AG09319 (cell line): ENCODE data around the gene ERMARD.

Experiments
- DNase-seq: peaks from one replicate; pipeline ENCODE4 v3.0.0-alpha.2; 2010; ENCODE audit warnings: low read depth; ENCODE audit errors: extremely low read depth
- TF ChIP-seq, protein P1 (sequence below): IDR thresholded peaks from 2 replicates; pipeline ENCODE4 v1.5.1; 2011; ENCODE audit warnings: low read depth, mild to moderate bottlenecking, inconsistent platforms, low read length, moderate library complexity

The ERMARD gene

DNA sequence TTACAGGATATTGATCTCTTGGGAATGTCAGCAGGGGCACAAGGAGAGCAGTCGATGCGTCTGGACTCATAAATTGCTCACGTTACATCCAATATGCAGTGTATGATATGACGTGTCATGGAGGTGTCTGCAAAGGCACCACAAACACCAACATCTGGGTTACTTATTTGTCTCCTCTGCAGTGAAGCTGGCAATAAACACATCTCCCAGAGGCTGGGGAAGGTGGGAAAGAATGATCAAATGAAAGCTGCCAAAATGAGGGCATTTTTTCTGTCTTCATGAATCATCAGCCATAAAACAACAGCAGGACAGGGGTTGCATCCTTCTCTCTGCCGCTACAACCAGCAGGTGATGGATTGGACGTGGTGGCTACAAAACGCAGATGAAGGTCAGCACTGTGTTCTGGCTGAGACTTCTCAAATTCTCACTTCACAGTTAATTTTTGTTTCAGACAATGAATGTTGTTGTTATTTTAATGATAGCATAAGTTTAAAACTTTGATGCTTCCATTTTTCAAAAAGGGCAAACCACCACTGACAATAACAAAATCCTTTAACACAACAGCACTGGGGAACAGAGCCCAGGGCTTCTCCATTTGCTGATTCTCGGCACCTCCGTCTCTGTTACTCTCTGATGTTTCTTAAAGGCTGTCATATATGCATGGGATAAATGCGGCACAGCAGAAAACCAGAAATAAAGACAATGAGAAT, 47.5 kb downstream of the ERMARD start:
- no peak for DNase-seq
- TF ChIP-seq, protein P1, sequence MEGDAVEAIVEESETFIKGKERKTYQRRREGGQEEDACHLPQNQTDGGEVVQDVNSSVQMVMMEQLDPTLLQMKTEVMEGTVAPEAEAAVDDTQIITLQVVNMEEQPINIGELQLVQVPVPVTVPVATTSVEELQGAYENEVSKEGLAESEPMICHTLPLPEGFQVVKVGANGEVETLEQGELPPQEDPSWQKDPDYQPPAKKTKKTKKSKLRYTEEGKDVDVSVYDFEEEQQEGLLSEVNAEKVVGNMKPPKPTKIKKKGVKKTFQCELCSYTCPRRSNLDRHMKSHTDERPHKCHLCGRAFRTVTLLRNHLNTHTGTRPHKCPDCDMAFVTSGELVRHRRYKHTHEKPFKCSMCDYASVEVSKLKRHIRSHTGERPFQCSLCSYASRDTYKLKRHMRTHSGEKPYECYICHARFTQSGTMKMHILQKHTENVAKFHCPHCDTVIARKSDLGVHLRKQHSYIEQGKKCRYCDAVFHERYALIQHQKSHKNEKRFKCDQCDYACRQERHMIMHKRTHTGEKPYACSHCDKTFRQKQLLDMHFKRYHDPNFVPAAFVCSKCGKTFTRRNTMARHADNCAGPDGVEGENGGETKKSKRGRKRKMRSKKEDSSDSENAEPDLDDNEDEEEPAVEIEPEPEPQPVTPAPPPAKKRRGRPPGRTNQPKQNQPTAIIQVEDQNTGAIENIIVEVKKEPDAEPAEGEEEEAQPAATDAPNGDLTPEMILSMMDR = no peak

DNA sequence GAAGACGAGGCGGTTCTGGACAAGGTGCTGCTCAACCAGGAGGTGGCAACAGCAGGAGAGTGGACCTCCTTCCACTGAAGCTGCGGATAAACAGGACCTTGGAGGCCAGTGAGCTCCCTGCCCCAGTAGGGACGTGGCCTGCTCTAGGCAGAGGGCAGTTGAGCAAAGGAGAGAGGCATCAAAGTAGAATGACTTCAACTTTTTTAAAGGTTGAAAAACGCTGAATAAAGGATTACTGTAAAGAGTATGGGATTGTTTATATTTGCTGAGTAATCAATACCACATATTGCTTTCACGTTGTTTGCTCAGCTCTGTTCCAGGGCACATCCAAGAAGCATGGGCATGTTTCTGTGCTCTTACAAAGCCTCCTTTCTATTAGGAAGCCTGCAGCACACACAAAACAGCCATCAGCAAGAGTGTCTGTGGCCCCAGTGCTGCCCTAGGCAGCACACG, 48.1 kb downstream of the ERMARD start:
- TF ChIP-seq, protein P1 = no peak

DNA sequence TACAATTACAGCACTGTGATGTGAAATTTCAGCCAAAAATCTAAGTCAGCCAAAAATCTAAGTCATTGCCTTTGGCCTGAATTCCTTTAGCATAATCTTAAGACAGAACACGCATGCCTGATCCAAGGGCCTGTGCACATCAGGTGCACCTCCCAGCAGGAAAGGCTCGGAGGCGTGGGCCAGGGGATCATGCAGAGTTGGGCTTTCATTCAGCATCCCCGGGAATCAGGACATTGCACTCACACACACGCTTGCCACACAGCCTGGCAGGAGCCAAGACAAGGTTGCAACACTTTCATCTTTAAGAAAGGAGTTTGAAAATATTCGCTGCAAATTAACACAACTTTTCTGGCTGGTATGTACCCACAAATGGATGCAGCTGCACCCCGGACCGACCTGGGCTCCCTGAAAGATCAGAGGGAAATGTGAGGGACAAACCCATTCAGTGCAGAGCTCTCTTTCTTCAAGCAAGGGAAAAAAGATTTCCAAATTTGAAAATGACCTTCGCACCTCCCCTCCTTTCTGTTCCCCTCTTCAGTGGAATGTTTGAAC, 48.8 kb downstream of the ERMARD start:
- TF ChIP-seq, protein P1 = no peak
- no peak for DNase-seq

More for the DNA sequence above, 48.1 kb downstream of the ERMARD start:
- no peak for DNase-seq

DNA sequence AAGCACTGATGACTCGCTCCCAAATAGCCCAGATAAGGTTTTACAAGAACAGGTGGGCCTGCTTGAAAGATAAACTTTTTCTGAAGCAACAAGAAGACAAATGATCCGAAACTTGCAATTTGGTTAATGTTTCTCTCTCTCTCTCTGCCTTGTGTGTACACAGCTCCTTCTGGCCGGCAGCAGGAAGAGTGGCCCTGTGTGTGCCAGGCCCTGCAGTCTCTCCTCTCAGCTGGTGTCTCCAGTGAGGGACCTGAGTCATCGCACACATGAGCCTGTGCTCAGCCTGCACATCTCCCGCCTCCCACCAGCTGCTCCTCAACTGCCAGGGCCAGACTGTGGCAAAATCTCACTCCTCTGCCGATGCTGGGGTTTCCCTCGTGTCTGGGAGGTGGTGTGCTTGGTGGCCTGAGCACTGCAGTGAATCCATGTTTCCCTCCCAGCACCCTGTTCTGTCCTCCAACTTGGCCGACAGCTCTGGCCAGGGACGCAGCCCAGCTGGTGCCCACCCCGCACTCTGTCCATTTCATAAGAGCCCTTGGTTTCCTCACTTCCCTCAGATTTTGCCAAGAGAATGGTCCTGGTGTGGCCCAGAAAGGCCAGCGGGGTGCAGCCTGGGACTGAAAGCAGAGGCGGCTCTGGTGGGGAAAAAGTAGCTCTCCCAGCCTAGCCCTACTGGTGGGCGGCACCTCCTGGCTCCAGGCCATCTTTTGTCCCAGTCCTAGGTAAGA, 49.4 kb downstream of the ERMARD start:
- TF ChIP-seq, protein P1 = no peak
- no peak for DNase-seq

DNA sequence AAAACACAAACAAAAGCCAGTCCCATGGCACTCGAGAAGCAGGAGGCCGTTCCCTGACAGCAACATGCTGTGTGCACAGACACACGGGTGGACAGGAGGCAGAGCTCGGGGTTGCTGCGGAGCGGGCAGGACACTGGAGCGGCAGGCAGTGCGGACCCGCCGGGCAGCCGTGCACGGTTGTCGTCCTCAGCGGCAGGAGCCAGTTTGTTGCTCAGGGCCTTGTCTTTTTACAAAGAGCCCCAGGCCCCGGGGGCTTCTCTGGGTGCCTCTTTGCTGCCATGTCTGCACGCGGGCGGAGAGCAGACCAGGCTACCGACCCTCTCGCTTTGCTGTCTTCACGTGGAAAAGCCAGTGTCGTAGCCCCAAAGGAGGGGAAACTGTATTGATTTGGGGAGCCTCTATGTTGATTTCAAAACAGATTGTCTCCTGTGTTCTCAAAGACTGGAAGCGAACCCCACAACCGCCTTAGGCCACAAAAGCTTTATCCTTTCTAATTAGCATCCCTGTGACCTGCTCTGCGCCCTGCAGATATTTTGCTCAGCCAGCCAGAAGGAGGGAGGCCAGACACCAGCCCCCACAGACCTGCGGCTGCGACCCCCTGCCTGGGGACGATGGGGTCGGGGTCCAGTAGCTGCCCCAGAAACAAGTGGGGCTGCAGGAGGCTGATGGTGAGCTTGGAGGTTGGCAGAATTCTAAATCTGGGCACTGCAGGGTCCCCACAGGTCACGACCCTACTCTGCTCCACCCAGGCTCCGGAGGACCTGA, 50.2 kb downstream of the ERMARD start:
- TF ChIP-seq, protein P1 = no peak
- no peak for DNase-seq

DNA sequence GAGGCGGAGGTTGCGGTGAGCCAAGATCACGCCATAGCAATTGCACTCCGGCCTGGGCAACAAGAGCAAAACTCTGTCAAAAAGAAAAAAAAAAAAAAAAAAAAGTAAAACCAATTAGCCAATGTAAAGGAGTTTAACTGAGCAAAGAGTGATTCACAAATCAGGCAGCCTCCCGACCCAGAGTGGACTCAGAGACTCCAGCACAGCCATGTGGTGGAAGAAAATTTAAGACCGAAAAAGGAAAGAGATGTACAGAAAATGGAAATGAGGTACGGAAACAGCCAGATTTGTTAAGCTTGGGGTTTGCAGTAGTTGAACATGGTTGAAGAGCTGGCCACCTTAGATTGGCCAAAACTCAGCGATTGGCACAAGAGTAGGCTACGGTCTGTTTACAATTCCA, 51.4 kb downstream of the ERMARD start:
- no peak for DNase-seq
- TF ChIP-seq, protein P1 = no peak
